GM12878 (cell line): ENCODE results near the gene PCNX1. TPM values are rescaled to one million over a fixed set of nuclear protein-coding genes. Genes with fewer than 3 reads are reported as not detected.

Source experiments
- ATAC-seq: fragments of 200-7000 bp; cut with Tn5 transposase; 3 replicates; pipeline ENCODE4 v1.9.1; 2020; ENCODE audit warnings: mild to moderate bottlenecking, moderate library complexity
- BruUV-seq: library from RNA; stranded (reverse); fragments of 400-500 nt; replicated peaks from 2 replicates; lab custom pipeline; 2021; lab: Mats Ljungman, UMichigan
- CTCF ChIA-PET: fragments of 300-600 bp; sonication (Branson Sonifier 250); formaldehyde crosslinking; extraction: SDS; loops from one replicate; lab custom pipeline; 2021; ENCODE audit warnings: inconsistent platforms; lab: Yijun Ruan, JAX
- POLR2A ChIA-PET: fragments of 350-600 bp; formaldehyde crosslinking; extraction: SDS; loops from one replicate; lab custom pipeline; 2021; ENCODE audit warnings: inconsistent platforms; lab: Charles Lee
- RAD21 ChIA-PET: fragments of 300-600 bp; sonication (Branson Sonifier 250); formaldehyde crosslinking; loops from one replicate; lab custom pipeline; 2023; ENCODE audit warnings: antibody characterized with exemption; ENCODE audit not compliant: unreplicated experiment; lab: Charles Lee
- SMC1A ChIA-PET: fragments of 300-600 bp; sonication (Branson Sonifier 250); formaldehyde crosslinking; loops from one replicate; lab custom pipeline; 2023; ENCODE audit not compliant: unreplicated experiment, uncharacterized antibody; lab: Charles Lee
- DNase-seq: peaks from one replicate; pipeline ENCODE4 v3.0.0-alpha.2; 2011; ENCODE audit warnings: low read depth, low spot score
- FAIRE-seq: peaks from 3 replicates; lab custom pipeline; 2011; peaks lifted over from hg19 to GRCh38; lab: Jason Lieb, UNC
- H2AFZ ChIP-seq: 2 replicates; pipeline ENCODE4 v1.6.0; 2011; ENCODE audit warnings: low read depth, low read length, control low read depth; ENCODE audit not compliant: control insufficient read depth
- H3K27ac ChIP-seq: 2 replicates; pipeline ENCODE4 v1.5.1; 2011; ENCODE audit warnings: control low read depth; ENCODE audit not compliant: control insufficient read depth, insufficient read depth
- H3K27me3 ChIP-seq, 2 experiments: replicated peaks in 1 of 2; 2 replicates each; pipeline versions ENCODE4 v1.6.0 to v1.6.1; 2011; ENCODE audit warnings: low read length in 1 of 2; ENCODE audit not compliant: control insufficient read depth in 2 of 2, insufficient read depth in 2 of 2
- H3K36me3 ChIP-seq, 2 experiments: 2 replicates each; pipeline ENCODE4 v1.5.1; 2011; ENCODE audit warnings: low read length in 1 of 2; ENCODE audit not compliant: control insufficient read depth in 2 of 2, insufficient read depth in 2 of 2
- H3K4me1 ChIP-seq: 2 replicates; pipeline ENCODE4 v1.6.1; 2011; ENCODE audit warnings: mild to moderate bottlenecking, low read length, moderate library complexity, mixed read lengths; ENCODE audit not compliant: control insufficient read depth, insufficient read depth
- H3K4me2 ChIP-seq: 2 replicates; pipeline ENCODE4 v1.6.0; 2011; ENCODE audit warnings: control low read depth; ENCODE audit not compliant: control insufficient read depth, insufficient read depth
- H3K4me3 ChIP-seq: fragments of 200-600 bp; sonication (generic); 2 replicates; pipeline ENCODE4 v1.5.1; 2016
- H3K79me2 ChIP-seq: 2 replicates; pipeline ENCODE4 v1.6.0; 2011; ENCODE audit warnings: low read length; ENCODE audit not compliant: control insufficient read depth, insufficient read depth
- H3K9ac ChIP-seq: 2 replicates; pipeline ENCODE4 v1.8.0; 2011; ENCODE audit warnings: low read length, control low read depth, mixed read lengths; ENCODE audit not compliant: control insufficient read depth, insufficient read depth
- H3K9me3 ChIP-seq: replicated peaks from 3 replicates; pipeline ENCODE4 v1.5.1; 2011; ENCODE audit warnings: mild to moderate bottlenecking, low read length; ENCODE audit not compliant: control insufficient read depth, insufficient read depth
- H4K20me1 ChIP-seq: 2 replicates; pipeline ENCODE4 v1.6.0; 2011; ENCODE audit not compliant: control insufficient read depth, insufficient read depth
- CHD4 ChIP-seq: fragments of 200-600 bp; sonication (generic); IDR thresholded peaks from 2 replicates; pipeline ENCODE4 v1.6.1; 2016; ENCODE audit warnings: mild to moderate bottlenecking
- CTCF ChIP-seq, 3 experiments: IDR thresholded peaks in 2 of 3; conservative IDR thresholded peaks in 1 of 3; 2 replicates each; pipeline ENCODE4 v1.5.1; 2011; ENCODE audit warnings: low read depth in 3 of 3, low read length in 3 of 3, mild to moderate bottlenecking in 3 of 3, control low read depth in 2 of 3, moderate library complexity in 2 of 3, inconsistent platforms in 1 of 3, mixed read lengths in 1 of 3; ENCODE audit not compliant: control insufficient read depth in 2 of 3, insufficient read depth in 1 of 3; ENCODE audit errors: extremely low read depth in 1 of 3
- FOXM1 ChIP-seq: IDR thresholded peaks from 2 replicates; pipeline ENCODE4 v1.6.1; 2012; ENCODE audit warnings: low read depth, mild to moderate bottlenecking, inconsistent platforms, low read length, moderate library complexity
- KAT2A ChIP-seq: conservative IDR thresholded peaks from 2 replicates; pipeline ENCODE4 v1.6.1; 2011; ENCODE audit warnings: low read depth, low read length; ENCODE audit not compliant: control insufficient read depth
- KDM1A ChIP-seq: fragments of 200-600 bp; sonication (generic); IDR thresholded peaks from 2 replicates; pipeline ENCODE4 v1.6.1; 2016; ENCODE audit warnings: borderline replicate concordance
- MEF2B ChIP-seq: fragments of 450-650 bp; IDR thresholded peaks from 2 replicates; pipeline ENCODE4 v1.6.1; 2018; ENCODE audit warnings: mild to moderate bottlenecking, moderate library complexity; ENCODE audit not compliant: partially characterized antibody, poor library complexity, severe bottlenecking
- NBN ChIP-seq: fragments of 450-650 bp; IDR thresholded peaks from 2 replicates; pipeline ENCODE4 v1.6.1; 2016
- POU2F2 ChIP-seq: IDR thresholded peaks from 3 replicates; pipeline ENCODE4 v1.6.1; 2011; ENCODE audit warnings: low read depth, mild to moderate bottlenecking, low read length, borderline replicate concordance
- RELB ChIP-seq: fragments of 450-650 bp; IDR thresholded peaks from 2 replicates; pipeline ENCODE4 v1.6.1; 2017; ENCODE audit warnings: low read depth, mild to moderate bottlenecking, moderate library complexity
- SKIL ChIP-seq: fragments of 450-650 bp; IDR thresholded peaks from 2 replicates; pipeline ENCODE4 v1.6.1; 2017; ENCODE audit warnings: mild to moderate bottlenecking, low read depth, inconsistent platforms; ENCODE audit not compliant: poor library complexity, severe bottlenecking
- SMC3 ChIP-seq: IDR thresholded peaks from 2 replicates; pipeline ENCODE4 v1.6.1; 2011; ENCODE audit warnings: low read length, improper control_type of control experiment, borderline replicate concordance
- TCF7 ChIP-seq: IDR thresholded peaks from 2 replicates; pipeline ENCODE4 v1.6.1; 2014; ENCODE audit warnings: antibody characterized with exemption, borderline replicate concordance
- WGBS: methylation state at CpG from one replicate; pipeline ENCODE4 v1.1.6; 2016; ENCODE audit warnings: low lambda C conversion rate; ENCODE audit not compliant: insufficient replicate concordance, insufficient coverage; ENCODE audit errors: missing lambda C conversion rate; 5-methylcytosine and 5-hydroxymethylcytosine counted together
- in situ Hi-C: fragments of 300-500 bp; cut with MboI; formaldehyde crosslinking; loops from 9 replicates; pipeline ENCODE4 v1.14.3; 2018; ENCODE audit warnings: mixed read lengths
- intact Hi-C: fragments of 100-400 bp; cut with micrococcal nuclease; formaldehyde crosslinking; loops from one replicate; pipeline ENCODE4 v1.14.2; 2022; ENCODE audit not compliant: unreplicated experiment
- polyA plus RNA-seq, 11 experiments: library from polyadenylated mRNA; depleted of rRNA in 4 of 11; unstranded in 6 of 11; stranded (reverse) in 5 of 11; fragments of >200 nt; fragmentation: Nextera tagmentation in 4 of 11; fragmentation: Illumina TruSeq in 1 of 11; extraction: Ambion mirVana in 4 of 11; extraction: Trizol in 1 of 11; gene quantifications; 1 replicate in 1 of 11; 2 replicates in 10 of 11; pipeline versions ENCODE4 v1.2.1 to v1.2.3, GENCODE V29; 2011 to 2016; ENCODE audit warnings: inconsistent platforms in 2 of 11, missing spikeins in 2 of 11, low read depth in 1 of 11
- total RNA-seq, 4 experiments: library from RNA; depleted of rRNA in 3 of 4; stranded (reverse); fragments of >200 nt in 3 of 4; fragmentation: Illumina TruSeq in 1 of 4; extraction: Trizol in 1 of 4; gene quantifications; 2 replicates each; pipeline versions ENCODE4 v1.2.1 to v1.2.3, GENCODE V29; 2013 to 2021

PCNX1 gene
- total and polyA plus RNA-seq, 10 of the 15 experiments (the other 5 are each of a cell fraction or from before 2014, with no cell fraction given) = 4.6 to 53.9 (median 20.5) TPM

GRCh38 chr14:71137536-71138447 lies 230.5 kb downstream of the PCNX1 start (continued):
- TF ChIP-seq RELB = no peak

- 4% methylated on average over 14 of the region's 14 CpGs for WGBS
- Histone ChIP-seq H3K9me3 (no peaks in the 10 kb centered on the region; the same call in 2 of the 3 replicates), H4K20me1 (no peaks in the 10 kb centered on the region), H3K79me2 (no peaks in the 10 kb centered on the region), H3K4me3 (no peak overlapping the region), H2AFZ (no peak overlapping the region), H3K27me3 (no peaks in the 10 kb centered on the region), H3K27ac (no peak overlapping the region), H3K9ac (no peak overlapping the region), H3K4me2 (no peak overlapping the region), H3K4me1 (peaks cover 17% of the 10 kb centered on the region), H3K36me3 (no peaks in the 10 kb centered on the region)
- DNase-seq = peak; percentile 9
- POLR2A ChIA-PET = no interaction called here
- CTCF ChIA-PET = interaction anchor here (0.5 to 10.4 kb wide), 34 partner anchors 8 to 716 kb away, joined by 3 to 202 read pairs (median 4); no protein-coding TSS in a partner anchor
- peak; percentile 85 for ATAC-seq
- RAD21 ChIA-PET = interaction anchor here (0.8 to 7.9 kb wide), 10 partner anchors 31 to 716 kb away, joined by 3 to 56 read pairs (median 4); no protein-coding TSS in a partner anchor
- SMC1A ChIA-PET = interaction anchor here (0.6 to 12.6 kb wide), 17 partner anchors 24 to 716 kb away, joined by 3 to 230 read pairs (median 3); no protein-coding TSS in a partner anchor
- in situ Hi-C loops (loop anchor here (10.0 kb wide), 1 partner anchor 266 kb away; no protein-coding TSS in a partner anchor), intact Hi-C loops (loop anchor here (1.0 kb wide), 1 partner anchor 615 kb away; no protein-coding TSS in a partner anchor)
- peak; percentile 44 for FAIRE-seq
- BruUV-seq = no TSS peak
- TF ChIP-seq SKIL (peak; percentile 38), CHD4 (no peak), SMC3 (peak; percentile 96), NBN (0 out of 2 replicates have a peak, but pooled peaks have one; percentile 23), CTCF (IDR thresholded peaks at IDR 0.05 in 2 of 3, conservative IDR thresholded peaks at IDR 0.05 in 1 of 3; ENCODE audit: control insufficient read depth in 2 of 3, extremely low read depth in 1 of 3, insufficient read depth in 1 of 3, low read depth in 3 of 3, low read length in 3 of 3) (peak; percentile 87 to 90 (median 88)), POU2F2 (0 out of 3 replicates have a peak, but pooled peaks have one; percentile 40), TCF7 (no peak), KAT2A (no peak), FOXM1 (0 out of 2 replicates have a peak, but pooled peaks have one; percentile 25), MEF2B (no peak), KDM1A (no peak)
These were observed 231.4 kb downstream of the PCNX1 start for GRCh38 chr14:71138448-71139293.
